Measurements from ENCODE around the gene TTF1. TPM values are rescaled to one million over a fixed set of nuclear protein-coding genes. Genes with fewer than 3 reads are reported as not detected.

Gene TTF1
- total and polyA plus RNA-seq, 5 experiments from 2014 or later = 5.7 to 22.8 (median 7.1) TPM

DNA sequence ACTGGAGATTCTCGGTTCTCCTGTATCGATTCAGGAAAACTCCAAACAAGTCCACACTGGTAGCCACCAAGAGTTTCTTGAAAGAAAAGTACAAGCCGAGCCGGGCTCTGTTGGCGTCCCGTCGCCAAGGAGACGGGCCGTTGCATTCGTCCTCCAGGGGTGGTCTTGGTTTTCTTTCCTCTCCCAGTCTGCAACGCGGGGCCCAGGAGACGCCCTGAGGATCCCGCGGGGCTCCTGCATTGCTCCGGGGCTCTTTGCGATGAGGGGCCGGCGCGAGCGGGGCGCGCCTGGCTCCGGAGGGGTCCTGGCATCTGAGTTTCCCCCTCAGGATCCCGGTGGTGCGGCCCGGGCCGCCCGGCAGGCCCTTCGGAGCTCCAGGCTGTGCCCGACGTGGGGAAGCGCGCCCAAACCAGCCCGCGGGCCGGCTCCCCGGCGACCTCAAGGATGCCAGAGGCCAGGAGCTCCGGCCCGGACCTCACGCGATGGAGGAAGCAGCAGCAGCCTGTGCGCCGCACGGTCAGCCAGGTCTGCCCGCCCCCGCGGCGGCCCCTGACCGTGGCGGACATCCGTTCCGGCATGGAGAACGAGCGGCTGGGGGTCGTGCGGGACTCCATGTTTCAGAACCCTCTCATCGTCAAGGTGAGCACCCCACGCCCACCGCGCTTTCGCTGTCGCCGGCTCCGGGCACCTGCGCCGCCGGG, 3.3 kb upstream of the TTF1 start, which contains the start of gene CFAP77:
TSS of gene CFAP77 (plus strand) at position 384 of the 701 bp plus-strand sequence. CDS start at position 445, 61 bp downstream.
- H3K9me3 Mint-ChIP-seq = no peaks in the 10 kb centered on the region
- H3K27ac Mint-ChIP-seq = peak within 1 kb of the TSS in 5 of 10 donors; percentile 19 to 81 (median 56)
- POLR2A ChIA-PET = no interaction called here
- H3K27me3 Mint-ChIP-seq = peaks cover 20 to 45% (median 37%) of the 10 kb centered on the region in 5 donors
- peak within 1 kb of the TSS; percentile 57 to 83 (median 78) for H3K4me3 Mint-ChIP-seq
- ATAC-seq (peak in 1 of 2 donors; percentile 39), DNase-seq (peak in 8 of 10 donors; percentile 20 to 49 (median 35))
- peaks cover 24 to 46% (median 40%) of the 10 kb centered on the region in 4 donors for H3K4me1 Mint-ChIP-seq
- H3K36me3 Mint-ChIP-seq = no peaks in the 10 kb centered on the region

DNA sequence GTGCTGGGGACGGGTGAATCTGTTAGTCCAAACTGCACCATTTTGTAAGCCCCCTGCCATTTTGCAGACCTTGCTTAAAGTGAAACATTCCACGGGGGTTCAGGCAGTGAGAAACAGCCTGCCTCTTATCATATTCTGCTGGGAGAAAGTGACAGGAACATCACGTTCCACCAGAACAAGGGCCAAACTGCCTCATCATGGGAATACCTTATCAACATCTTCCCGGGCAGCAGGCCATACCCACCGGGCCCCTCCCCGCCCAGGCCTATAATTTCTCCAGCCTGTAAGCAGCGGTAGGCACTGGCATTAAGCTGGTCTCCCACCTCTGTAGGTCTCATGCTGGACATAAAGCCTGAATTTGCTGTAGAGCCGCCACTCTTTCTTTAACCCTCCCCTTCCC, 1.9 kb upstream of the TTF1 start:
- DNase-seq = no peak
- peaks cover 0 to 5% (median 0%) of the 10 kb centered on the region in 3 donors for H3K36me3 Mint-ChIP-seq
- POLR2A ChIA-PET = no interaction called here
- no peak for ATAC-seq
- H3K27me3 Mint-ChIP-seq = peaks cover 13 to 30% (median 23%) of the 10 kb centered on the region in 5 donors
- H3K4me3 Mint-ChIP-seq = peak overlapping the region in 2 of 10 donors; percentile 4 to 14
- H3K9me3 Mint-ChIP-seq = no peaks in the 10 kb centered on the region
- peak overlapping the region in 2 of 10 donors; percentile 18 to 27 for H3K27ac Mint-ChIP-seq
- peaks cover 32 to 60% (median 54%) of the 10 kb centered on the region in 4 donors for H3K4me1 Mint-ChIP-seq

DNA sequence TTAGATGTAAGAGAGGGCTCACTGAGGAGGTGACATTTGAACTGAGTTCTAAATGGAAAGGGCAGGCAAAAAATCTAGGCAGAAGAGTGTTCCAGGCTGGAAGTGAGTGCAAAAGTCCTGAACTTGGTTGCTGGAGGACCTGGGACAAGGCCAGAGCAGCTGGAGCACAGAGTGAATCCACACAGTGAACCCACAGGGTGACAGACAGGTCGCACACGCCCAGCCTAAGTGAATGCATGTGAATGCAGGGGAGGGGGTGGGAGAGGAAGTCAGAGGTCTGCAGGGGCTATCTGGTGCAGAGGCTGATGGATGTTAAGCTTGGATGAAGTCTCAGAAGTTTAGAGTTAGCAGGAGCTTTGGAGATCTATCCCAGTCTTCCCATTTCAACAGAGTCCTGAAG, 556 bp upstream of the TTF1 start:
- peaks cover 34 to 64% (median 63%) of the 10 kb centered on the region in 4 donors for H3K4me1 Mint-ChIP-seq
- peaks cover 9 to 17% (median 14%) of the 10 kb centered on the region in 5 donors for H3K27me3 Mint-ChIP-seq
- H3K4me3 Mint-ChIP-seq = peak overlapping the region; percentile 67 to 96 (median 95)
- peak overlapping the region; percentile 88 to 98 (median 93) for H3K27ac Mint-ChIP-seq
- POLR2A ChIA-PET = no interaction called here
- no peaks in the 10 kb centered on the region for H3K9me3 Mint-ChIP-seq
- DNase-seq (no peak), ATAC-seq (no peak)
- peaks cover 0 to 17% (median 6%) of the 10 kb centered on the region in 3 donors for H3K36me3 Mint-ChIP-seq

DNA sequence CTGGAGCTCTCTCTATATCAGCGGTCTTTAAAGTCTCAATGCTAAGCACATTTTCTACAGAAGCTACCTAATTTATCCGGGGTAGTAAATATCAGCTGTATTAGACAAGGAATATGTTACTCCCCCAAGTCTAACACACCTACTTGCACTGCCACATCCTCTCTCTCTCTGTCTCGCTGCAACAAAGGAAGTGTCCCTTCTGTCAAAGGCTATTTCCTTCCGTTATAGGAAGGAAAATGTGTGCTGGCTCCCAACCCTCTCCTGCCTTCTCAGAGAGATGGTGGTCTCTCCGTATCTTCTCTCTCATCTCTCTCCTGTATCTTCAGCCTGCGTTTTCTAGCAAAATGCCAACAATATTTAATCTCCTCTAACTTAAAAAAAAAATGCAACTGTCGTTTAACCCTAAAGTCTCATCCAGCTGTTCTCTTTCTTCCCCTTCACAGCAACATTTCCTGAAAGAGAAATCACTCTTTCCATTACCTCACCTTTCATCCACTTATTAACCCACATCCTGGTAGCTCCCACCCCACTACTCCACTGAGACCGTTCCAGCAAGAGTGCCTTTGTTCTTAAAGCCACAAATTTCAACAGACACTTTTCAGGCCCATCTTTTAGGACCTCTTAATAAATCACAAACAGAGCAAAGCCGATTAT, 2.3 kb downstream of the TTF1 start:
- Mint-ChIP-seq H3K36me3 (peaks cover 0 to 43% (median 10%) of the 10 kb centered on the region in 3 donors), H3K9me3 (no peaks in the 10 kb centered on the region), H3K4me1 (peaks cover 30 to 60% (median 51%) of the 10 kb centered on the region in 4 donors), H3K4me3 (peak overlapping the region; percentile 46 to 96 (median 92)), H3K27ac (peak overlapping the region; percentile 72 to 98 (median 83)), H3K27me3 (no peaks in the 10 kb centered on the region)
- ATAC-seq = peak; percentile 29 to 32
- peak in 3 of 10 donors; percentile 12 to 26 (median 19) for DNase-seq
- POLR2A ChIA-PET = no interaction called here

DNA sequence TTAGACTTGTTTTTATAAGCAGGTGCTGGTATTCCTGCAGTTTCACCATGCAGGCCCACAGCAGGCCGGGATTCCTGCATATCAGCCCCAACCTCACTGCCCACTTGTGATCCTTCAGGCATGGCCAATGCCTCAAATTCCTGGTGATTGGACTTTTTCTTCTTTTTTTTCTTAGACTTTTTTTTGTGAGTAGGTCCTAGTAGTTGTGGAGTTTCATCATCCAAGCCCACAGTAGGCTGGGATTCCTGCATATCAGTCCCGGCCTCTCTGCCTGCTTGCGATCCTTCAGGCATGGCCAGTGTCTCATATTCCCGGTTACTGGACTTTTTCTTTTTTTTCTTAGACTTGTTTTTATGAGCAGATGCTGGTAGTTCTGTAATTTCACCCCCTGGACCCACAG, 4.8 kb downstream of the TTF1 start:
- DNase-seq = no peak
- Mint-ChIP-seq H3K4me1 (peaks cover 27 to 55% (median 46%) of the 10 kb centered on the region in 4 donors), H3K9me3 (no peaks in the 10 kb centered on the region), H3K27ac (no peak overlapping the region), H3K36me3 (peaks cover 0 to 64% (median 23%) of the 10 kb centered on the region in 3 donors), H3K4me3 (peak overlapping the region in 1 of 10 donors; percentile 38), H3K27me3 (no peaks in the 10 kb centered on the region)
- ATAC-seq = no peak
- POLR2A ChIA-PET = no interaction called here

DNA sequence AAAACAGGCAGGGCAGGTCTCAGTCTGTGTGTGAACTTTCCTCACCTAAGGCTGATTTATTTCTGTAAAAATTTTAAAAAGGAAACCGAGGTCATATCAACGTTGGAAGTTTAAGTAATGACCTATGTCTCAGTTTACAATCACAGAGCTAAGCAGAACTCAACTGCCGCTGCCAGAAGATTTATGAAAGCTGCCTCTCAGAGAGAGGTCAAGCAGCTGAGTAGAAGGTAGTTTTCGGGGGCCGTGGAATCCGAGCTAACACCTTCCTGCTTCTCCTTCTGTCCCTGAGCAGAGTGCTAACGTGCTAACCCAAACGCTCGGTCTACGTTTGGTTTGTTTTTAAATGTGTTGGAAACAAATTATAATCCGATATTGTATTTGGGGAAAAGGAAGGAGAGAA, 11.1 kb downstream of the TTF1 start:
- Mint-ChIP-seq H3K27ac (no peak overlapping the region), H3K36me3 (peaks cover 0 to 92% (median 28%) of the 10 kb centered on the region in 3 donors), H3K4me3 (no peak overlapping the region), H3K4me1 (peaks cover 0 to 7% (median 1%) of the 10 kb centered on the region in 4 donors), H3K9me3 (no peaks in the 10 kb centered on the region), H3K27me3 (no peaks in the 10 kb centered on the region)
- ATAC-seq (no peak), DNase-seq (no peak)
- POLR2A ChIA-PET = no interaction called here

DNA sequence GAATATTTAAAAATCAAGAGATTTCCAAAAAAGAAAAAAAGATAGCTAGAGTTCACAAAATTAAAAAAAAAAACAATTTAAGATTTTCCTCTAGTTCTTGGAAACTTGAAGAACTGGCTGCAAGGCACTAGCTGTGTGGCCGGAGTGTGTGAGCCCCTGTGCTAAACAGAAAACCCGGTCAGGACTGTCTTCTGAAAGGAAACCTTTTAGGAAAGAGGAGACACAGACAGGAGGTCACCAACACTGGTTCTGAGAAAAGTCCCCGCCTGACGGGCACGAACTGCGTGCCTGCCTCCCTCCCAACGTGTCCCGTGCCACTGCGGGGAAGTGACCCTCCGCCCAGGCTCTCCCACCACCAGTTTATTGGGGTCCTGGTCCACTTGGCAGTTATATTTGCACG, 15.2 kb downstream of the TTF1 start:
- Mint-ChIP-seq H3K27me3 (no peaks in the 10 kb centered on the region), H3K27ac (no peak overlapping the region), H3K36me3 (peaks cover 0 to 98% (median 32%) of the 10 kb centered on the region in 3 donors), H3K4me1 (no peaks in the 10 kb centered on the region), H3K9me3 (no peaks in the 10 kb centered on the region), H3K4me3 (no peak overlapping the region)
- ATAC-seq (no peak), DNase-seq (no peak)
- POLR2A ChIA-PET = no interaction called here

DNA sequence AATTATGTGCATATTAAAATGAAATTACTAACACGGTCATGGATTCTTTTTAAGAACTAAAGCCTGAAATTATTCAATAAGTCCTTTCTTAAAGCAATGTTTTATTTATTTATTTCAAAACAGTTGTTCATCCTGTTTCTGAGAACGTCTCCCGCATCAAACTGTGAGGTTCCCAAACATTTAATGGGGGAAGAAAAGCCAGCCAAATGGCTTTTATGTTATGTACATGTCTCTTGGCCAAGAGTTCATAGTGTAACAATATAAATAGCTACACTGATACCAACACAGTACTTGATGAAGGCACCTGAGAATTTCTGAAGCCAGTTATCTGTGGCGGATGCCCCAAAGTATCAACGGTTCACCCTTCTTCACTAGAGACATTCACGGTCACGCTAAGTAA, 15.7 kb downstream of the TTF1 start:
- DNase-seq (no peak), ATAC-seq (no peak)
- Mint-ChIP-seq H3K36me3 (peaks cover 0 to 98% (median 31%) of the 10 kb centered on the region in 3 donors), H3K4me3 (no peak overlapping the region), H3K27me3 (no peaks in the 10 kb centered on the region), H3K9me3 (no peaks in the 10 kb centered on the region), H3K4me1 (peaks cover 0 to 3% (median 0%) of the 10 kb centered on the region in 4 donors), H3K27ac (no peak overlapping the region)
- POLR2A ChIA-PET = no interaction called here

DNA sequence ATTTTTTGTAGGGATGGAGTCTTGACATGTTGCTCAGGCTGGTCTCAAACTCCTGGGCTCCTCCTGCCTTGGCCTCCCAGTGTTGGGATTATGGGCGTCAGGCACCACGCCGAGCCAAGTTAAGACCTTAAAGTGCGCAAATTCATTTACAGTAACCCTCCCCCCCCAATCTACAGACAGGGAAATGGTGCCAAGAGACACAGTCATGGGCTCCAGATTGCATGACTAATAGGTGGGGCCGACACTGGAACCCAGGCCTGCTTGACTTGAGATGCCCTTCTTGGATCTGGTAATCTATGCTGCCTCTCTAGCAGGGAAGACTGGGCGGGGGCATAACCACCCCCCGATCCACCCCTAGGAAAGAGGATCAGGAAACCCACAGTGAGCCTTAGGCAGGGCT, 19.5 kb downstream of the TTF1 start:
- H3K27me3 Mint-ChIP-seq = no peaks in the 10 kb centered on the region
- peaks cover 4 to 97% (median 28%) of the 10 kb centered on the region in 3 donors for H3K36me3 Mint-ChIP-seq
- no peak for ATAC-seq
- H3K27ac Mint-ChIP-seq = no peak overlapping the region
- no peaks in the 10 kb centered on the region for H3K9me3 Mint-ChIP-seq
- POLR2A ChIA-PET = no interaction called here
- H3K4me1 Mint-ChIP-seq = peaks cover 7 to 36% (median 21%) of the 10 kb centered on the region in 4 donors
- H3K4me3 Mint-ChIP-seq = no peak overlapping the region
- DNase-seq = no peak

DNA sequence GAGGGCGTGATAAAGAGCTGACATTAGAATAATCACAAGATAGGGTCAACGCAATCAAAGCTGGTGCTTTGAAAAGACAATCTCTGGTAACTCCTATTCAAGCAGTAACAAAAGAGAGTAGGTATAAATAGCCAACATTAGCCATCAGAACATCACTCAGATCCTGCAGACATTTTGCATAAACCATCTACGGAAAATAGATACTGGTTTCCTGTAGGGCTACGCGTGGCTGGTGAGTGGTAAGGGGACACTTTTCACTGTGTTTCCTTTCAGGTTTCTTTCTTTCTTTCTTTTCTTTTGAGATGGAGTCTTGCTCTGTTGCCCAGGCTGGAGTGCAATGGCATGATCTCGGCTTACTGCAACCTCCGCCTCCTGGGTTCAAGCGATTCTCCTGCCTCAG, 22.3 kb downstream of the TTF1 start:
- peak; percentile 23 to 47 for ATAC-seq
- peak overlapping the region in 8 of 10 donors; percentile 24 to 87 (median 67) for H3K27ac Mint-ChIP-seq
- peaks cover 7 to 50% (median 30%) of the 10 kb centered on the region in 4 donors for H3K4me1 Mint-ChIP-seq
- no peaks in the 10 kb centered on the region for H3K27me3 Mint-ChIP-seq
- peaks cover 4 to 79% (median 11%) of the 10 kb centered on the region in 3 donors for H3K36me3 Mint-ChIP-seq
- H3K9me3 Mint-ChIP-seq = no peaks in the 10 kb centered on the region
- H3K4me3 Mint-ChIP-seq = peak overlapping the region in 1 of 10 donors; percentile 33
- POLR2A ChIA-PET = interaction anchor here (1.3 kb wide), 1 partner anchor 30 kb away, joined by 9 read pairs; the partner anchor contains the start of gene SETX
- no peak for DNase-seq

DNA sequence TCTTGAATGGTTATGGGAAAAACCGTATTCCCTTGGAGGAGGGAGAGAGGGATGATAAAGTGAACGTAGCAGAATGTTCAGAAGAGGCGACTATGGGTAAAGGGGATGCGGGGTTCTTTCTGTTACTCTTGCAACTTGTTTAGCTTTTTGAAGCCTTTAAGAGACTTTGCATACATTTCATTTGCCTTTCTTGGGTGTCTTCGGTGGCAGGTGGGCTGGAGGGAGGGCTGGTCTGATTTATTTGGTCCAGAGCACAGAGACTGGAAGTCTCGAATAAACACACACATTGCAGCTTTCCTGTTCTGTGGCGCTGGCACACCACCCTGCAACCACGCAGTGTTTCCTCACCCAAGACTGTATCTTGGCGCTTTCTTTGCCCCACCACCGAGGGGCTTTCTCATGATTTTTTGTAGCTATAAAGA, 23.2 kb downstream of the TTF1 start:
- Mint-ChIP-seq H3K4me3 (peak overlapping the region in 1 of 10 donors; percentile 75), H3K9me3 (no peaks in the 10 kb centered on the region), H3K36me3 (peaks cover 4 to 70% (median 17%) of the 10 kb centered on the region in 3 donors), H3K27me3 (no peaks in the 10 kb centered on the region), H3K27ac (peak overlapping the region in 7 of 10 donors; percentile 13 to 89 (median 48)), H3K4me1 (peaks cover 7 to 50% (median 30%) of the 10 kb centered on the region in 4 donors)
- POLR2A ChIA-PET = interaction anchor here (1.3 kb wide), 2 partner anchors 29 to 32 kb away, joined by 4 to 9 read pairs; partner anchors contain the start of gene SETX
- no peak for DNase-seq
- peak in 1 of 2 donors; percentile 35 for ATAC-seq

DNA sequence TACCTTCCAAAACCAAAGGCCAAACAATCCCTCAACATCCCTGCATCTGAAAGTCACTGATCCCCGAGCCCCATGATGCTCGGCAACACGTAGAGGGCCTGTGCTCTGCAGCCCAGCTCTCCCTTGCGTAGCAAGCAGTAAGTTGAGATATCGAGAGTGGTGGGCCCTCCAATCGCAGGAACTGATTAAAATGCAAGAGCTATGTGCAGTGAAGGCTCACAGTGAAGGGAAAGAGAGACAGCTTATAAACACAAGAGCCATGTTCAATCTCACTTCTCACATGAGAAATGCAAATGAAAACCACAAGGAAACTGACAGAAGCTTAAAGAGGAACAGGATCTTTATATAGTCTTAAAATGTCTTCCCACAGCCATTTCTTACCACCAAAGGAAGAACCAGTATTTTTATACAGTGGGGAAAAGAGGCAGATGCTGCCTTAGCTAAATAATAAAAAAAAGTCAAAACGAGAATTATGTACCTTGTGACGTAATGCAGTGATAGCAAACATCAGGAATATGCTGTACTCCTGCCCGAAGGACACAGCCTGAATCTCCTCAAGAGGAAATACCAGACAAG, 24.6 kb downstream of the TTF1 start:
- peaks cover 4 to 56% (median 11%) of the 10 kb centered on the region in 3 donors for H3K36me3 Mint-ChIP-seq
- no peak for DNase-seq

More for the DNA sequence above, 24.6 kb downstream of the TTF1 start:
- POLR2A ChIA-PET = interaction anchor here (0.9 to 1.3 kb wide), 4 partner anchors 12 to 31 kb away, joined by 3 to 6 read pairs (median 4); partner anchors contain the start of gene SETX
- ATAC-seq = peak in 1 of 2 donors; percentile 37
- peaks cover 7 to 50% (median 30%) of the 10 kb centered on the region in 4 donors for H3K4me1 Mint-ChIP-seq
- H3K9me3 Mint-ChIP-seq = no peaks in the 10 kb centered on the region
- H3K4me3 Mint-ChIP-seq = peak overlapping the region in 4 of 10 donors; percentile 0 to 56 (median 13)
- peak overlapping the region in 7 of 10 donors; percentile 3 to 91 (median 54) for H3K27ac Mint-ChIP-seq
- H3K27me3 Mint-ChIP-seq = no peaks in the 10 kb centered on the region

Data from naive thymus-derived CD8-positive, alpha-beta T cell (primary cell).